Keratinocyte (primary cell): Measurements from ENCODE around the gene KCNN4.

ENCODE experiments used
- EZH2 ChIP-seq: IDR thresholded peaks from one replicate; pipeline ENCODE4 v1.6.1; 2012; ENCODE audit warnings: inconsistent platforms, mild to moderate bottlenecking, low read length, moderate library complexity
- TF ChIP-seq, protein P1 (sequence below), 3 experiments: IDR thresholded peaks in 1 of 3; conservative IDR thresholded peaks in 1 of 3; optimal IDR thresholded peaks in 1 of 3; 2 replicates in 2 of 3; 3 replicates in 1 of 3; pipeline versions ENCODE3 to v1.5.1; 2011; ENCODE audit warnings: low read length in 3 of 3, mild to moderate bottlenecking in 3 of 3, moderate library complexity in 2 of 3, control low read depth in 1 of 3, inconsistent platforms in 1 of 3; ENCODE audit not compliant: insufficient read depth in 2 of 3; ENCODE audit errors: extremely low read depth in 1 of 3

GRCh38 chr19:43777163-43777695 is 3.5 kb downstream of the KCNN4 start:
- TF ChIP-seq, protein P1, sequence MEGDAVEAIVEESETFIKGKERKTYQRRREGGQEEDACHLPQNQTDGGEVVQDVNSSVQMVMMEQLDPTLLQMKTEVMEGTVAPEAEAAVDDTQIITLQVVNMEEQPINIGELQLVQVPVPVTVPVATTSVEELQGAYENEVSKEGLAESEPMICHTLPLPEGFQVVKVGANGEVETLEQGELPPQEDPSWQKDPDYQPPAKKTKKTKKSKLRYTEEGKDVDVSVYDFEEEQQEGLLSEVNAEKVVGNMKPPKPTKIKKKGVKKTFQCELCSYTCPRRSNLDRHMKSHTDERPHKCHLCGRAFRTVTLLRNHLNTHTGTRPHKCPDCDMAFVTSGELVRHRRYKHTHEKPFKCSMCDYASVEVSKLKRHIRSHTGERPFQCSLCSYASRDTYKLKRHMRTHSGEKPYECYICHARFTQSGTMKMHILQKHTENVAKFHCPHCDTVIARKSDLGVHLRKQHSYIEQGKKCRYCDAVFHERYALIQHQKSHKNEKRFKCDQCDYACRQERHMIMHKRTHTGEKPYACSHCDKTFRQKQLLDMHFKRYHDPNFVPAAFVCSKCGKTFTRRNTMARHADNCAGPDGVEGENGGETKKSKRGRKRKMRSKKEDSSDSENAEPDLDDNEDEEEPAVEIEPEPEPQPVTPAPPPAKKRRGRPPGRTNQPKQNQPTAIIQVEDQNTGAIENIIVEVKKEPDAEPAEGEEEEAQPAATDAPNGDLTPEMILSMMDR (optimal IDR thresholded peaks at IDR 0.05 in 1 of 3, IDR thresholded peaks at IDR 0.05 in 1 of 3, conservative IDR thresholded peaks at IDR 0.05 in 1 of 3; ENCODE audit: extremely low read depth in 1 of 3, insufficient read depth in 2 of 3, low read length in 3 of 3), result no peak
- TF ChIP-seq EZH2, result no peak
